TTC549 (cell line): ENCODE measurements around the gene RALGPS2.
"Not testable (repeated sequence)": the region's sequence is repeated elsewhere in the genome, so short reads cannot be mapped to it uniquely, and the experiment has no call there.

Source experiments
- FAIRE-seq: peaks from 2 replicates; lab custom pipeline; 2012; peaks lifted over from hg19 to GRCh38; lab: Jason Lieb, UNC

The RALGPS2 gene

DNA sequence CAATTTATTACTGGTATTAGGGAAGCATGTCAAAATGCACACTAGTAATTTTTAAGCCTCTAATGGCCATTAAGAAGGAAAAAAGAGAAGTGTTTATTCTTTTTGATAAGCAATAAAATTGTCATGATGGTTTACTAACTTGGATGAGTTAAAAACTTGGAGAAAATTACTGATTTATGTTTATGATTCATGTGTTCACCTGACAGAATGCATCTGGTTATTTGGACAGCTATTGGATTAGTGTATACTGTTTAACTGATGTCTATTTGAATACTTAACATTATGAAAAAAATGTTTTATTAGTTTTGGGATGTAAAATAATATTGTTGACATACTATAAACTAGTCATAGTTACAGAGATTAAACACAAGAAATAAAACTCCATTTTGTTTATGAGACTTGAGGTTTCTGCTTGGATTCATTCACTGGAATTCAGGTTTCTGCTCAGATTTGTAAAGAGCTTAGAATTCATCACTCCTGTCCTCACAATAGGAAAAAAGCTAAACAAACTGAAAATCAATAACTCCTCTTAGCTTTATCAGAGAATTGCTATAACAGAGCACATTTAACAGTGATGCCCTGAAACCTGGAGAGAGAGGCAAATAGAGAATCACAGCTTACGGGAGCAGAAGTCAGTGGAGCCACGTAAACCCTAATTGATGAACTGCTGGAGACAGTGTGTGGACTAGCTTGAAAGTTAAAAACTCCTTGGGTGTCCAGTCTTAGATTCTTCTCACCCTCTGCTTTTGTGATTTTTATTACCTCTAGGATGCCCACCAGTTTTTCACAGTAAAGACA, 56.7 kb downstream of the RALGPS2 start:
- FAIRE-seq = peak; percentile 37

DNA sequence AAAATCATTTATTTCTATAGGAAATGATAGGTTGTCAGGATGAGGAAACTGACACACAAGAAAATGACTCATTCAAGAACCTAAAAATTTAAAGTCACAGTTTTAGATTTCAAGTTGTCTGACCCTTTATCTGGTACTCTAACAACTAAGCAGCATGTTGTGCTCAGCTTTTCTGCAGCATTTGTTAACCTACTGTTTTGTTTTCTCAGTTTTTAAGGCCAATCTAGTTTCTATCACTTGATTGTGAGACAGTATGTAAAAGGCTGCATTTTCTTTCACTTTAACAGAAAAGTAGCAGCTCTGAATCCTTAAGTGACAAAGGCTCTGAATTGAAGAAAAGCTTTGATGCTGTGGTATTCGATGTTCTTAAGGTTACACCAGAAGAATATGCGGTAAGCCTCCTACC, 59.1 kb downstream of the RALGPS2 start:
- no peak for FAIRE-seq

DNA sequence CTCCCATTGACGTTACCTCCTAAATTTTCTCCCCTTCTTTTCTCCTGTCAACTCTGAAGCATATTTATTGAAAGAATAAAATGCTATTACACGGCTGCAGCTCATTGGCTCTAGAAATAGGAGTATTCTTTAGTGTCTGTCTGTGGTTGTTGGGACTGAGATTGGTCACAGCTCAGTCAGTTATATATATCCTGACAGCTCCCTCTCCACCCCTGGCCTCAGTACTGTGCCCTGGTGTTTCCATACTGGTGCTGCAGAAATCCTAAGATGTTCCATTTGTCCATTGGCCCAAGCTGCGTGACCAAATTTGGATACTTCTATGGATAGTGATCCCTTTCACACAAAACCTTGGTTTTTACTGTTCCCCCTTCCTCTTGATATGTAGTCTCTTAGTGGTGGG, 67.3 kb downstream of the RALGPS2 start:
- FAIRE-seq = no peak

DNA sequence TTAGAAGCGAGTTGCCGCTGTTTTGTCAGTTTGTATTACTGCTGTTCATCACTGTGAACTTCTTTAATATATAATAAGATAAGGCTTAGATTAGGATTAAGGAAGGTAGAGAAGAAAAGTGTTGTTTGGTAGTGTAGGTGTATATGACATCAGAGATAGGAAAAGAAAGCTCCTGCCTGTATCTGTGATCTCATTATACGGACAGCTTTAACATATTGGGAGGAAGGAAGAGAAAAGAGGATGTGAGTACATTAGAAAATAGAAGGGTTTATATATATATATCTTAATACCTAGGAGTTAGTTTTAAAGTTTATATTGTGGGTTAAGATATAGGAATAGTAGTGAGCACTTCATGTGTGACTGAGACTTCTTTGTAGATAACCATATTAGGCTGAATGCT, 71.0 kb downstream of the RALGPS2 start:
- FAIRE-seq = peak; percentile 5

DNA sequence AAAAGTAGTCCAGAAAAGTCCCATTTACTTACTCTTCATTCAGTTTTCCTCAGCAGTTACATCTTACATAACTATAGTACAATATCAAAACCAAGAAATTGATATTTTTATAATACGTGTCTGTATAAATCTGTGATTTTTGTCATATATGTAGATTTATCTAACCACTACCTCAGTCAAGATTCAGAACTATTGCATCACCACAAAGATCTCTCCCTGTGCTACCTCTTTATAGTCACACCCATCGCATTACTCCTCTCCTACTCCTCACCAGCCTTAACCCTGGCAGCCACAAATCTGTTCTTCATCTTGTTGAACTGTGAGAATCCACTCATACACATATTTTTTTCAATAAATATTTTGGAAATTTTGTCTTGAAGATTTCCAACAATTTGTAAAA, 72.5 kb downstream of the RALGPS2 start:
- no peak for FAIRE-seq

DNA sequence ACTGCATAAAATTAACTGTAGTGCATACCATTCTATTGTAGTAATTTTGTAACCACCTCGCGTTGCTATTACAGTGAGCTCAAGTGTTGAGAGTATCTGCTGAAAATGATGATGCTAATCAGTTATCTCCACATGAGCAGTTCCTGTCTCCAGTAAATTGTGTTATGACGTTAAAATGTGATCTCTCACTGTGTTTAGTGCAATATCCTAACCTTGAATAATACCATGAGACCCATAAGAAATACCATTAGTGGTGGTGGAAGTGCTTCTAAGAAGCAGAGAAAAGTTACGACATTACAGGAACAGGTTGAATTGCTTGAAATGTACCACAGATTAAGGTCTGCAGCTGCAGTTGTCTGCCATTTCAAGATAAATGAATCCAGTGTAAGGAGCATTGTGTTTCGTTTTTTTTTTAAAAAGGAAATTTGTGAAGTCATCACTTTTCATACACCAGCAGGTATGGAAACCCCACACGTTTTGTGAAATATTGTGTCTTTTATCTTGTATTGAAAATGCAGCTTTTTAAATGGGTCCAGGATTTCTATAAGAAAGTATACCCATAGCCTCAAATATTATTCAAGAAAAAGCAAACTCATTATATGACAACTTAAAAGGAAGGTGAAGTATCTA, 73.3 kb downstream of the RALGPS2 start:
- FAIRE-seq = no peak

DNA sequence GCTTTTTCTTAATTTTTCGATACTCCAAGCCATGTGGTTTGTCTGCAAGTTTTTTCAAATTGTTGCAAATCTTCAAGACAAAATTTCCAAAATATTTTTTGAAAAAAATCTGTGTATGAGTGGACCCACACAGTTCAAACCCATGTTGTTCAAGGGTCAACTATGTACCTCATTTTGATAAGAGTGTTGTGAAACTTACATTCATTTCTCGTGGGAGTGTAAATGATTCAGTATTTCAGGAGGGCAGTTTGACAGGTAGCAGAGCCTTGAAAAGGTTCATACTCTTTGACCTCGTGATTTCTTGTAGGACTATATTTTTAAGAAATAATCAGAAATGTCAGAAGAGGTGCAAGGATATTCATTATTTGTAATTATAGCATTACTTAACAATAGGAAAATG, 77.8 kb downstream of the RALGPS2 start:
- no peak for FAIRE-seq

DNA sequence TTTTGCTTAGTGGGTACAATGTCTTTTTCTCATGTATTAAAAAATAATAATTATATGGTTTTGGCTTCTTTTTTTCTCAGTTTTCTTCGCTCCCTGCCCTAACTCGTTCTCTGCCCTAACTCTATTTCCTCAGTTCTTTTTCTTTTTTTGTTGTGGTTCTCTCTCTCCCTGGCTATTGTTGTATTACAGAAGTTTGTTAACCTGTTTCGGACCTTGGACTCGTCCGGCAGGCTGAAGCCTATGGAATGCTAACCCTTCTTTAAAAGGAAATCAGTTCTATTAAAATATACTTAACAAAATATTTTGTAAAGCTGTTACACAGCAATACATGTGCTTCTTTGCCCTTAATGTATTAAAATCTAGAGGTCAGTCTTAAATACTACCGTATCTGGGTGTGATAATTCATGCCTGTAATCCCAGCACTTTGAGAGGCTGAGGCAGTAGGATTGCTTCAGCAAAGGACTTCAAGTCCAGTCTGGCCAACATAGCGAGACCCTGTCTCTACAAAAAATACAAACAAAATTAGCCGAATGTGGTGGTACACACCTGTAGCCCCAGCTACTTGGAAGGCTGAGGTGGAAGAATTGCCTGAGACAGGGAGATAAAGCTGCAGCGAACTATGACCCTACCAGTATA, 81.7 kb downstream of the RALGPS2 start:
- FAIRE-seq = no peak

DNA sequence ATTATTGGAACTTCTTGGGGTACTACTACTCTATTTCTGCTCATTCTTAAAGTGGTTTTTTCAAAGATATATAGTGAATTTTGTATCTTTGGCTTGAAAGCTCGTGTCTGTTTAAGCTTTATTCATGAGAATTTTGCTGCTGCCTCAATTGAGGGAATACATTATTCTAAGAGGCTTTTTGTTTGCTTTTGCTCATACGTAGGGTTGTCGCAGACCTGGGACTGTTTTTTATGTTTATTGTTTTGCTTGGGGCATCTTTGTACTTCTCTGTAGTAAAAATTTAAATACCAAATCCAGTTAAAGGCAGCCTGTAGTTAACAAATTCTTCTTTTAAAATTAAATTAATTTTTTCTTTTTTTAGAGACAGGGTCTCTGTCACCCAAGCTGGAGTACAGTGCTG, 83.5 kb downstream of the RALGPS2 start:
- no peak for FAIRE-seq

DNA sequence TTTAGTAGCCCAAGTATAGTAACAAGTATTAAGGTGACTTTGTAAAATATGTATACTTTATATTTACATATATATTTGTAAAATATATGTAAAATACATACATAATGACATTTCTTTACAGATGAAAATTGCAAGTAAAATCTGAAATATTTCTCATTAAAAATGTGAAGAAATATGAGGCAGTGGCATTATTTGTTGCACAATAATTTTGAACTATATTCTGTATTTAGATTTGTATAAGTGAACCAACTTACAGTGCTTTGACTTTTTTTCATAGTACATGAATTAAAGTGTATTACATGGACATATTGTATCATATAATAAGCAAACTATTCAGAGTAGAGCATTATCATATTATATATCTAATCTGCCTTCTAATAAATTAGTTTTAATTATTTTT, 85.5 kb downstream of the RALGPS2 start:
- FAIRE-seq = no peak

DNA sequence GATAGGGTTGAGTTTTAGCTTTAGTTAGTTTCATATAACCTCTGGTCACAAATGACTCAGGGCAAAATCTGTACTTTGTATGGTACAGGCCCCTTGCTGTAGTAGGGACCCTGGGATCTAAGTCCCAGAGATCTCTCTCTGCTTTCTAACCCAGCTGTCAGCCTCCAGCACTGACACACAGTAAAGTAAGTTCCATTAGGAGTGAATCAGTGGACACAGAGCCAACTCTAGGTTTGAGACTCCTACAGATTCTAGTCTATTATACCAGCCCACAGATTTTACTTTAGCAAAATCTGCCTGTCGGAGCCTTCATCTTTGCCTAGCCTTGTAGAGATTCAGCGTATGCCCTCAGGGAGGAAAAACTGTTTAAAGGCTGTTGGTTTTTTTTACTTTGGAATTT, 93.4 kb downstream of the RALGPS2 start:
- FAIRE-seq = no peak

DNA sequence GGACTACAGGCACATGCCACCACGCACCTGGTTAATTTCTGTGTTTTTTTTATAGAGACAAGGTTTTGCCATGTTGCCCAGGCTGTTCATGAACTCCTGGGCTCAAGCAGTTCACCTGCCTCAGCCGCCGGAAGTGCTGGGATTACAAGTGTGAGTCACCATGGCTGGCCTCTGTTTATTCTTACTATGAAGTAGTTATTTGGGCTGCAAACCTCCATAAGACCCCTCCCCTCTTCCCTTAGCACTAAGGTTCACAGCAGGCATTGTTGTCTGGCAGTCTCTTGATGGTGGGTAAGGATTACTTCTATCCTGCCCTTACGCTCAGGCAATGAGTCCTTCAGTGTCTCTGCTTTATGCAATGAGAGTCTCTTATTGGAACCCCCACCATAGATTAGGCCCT, 94.1 kb downstream of the RALGPS2 start:
- no peak for FAIRE-seq

DNA sequence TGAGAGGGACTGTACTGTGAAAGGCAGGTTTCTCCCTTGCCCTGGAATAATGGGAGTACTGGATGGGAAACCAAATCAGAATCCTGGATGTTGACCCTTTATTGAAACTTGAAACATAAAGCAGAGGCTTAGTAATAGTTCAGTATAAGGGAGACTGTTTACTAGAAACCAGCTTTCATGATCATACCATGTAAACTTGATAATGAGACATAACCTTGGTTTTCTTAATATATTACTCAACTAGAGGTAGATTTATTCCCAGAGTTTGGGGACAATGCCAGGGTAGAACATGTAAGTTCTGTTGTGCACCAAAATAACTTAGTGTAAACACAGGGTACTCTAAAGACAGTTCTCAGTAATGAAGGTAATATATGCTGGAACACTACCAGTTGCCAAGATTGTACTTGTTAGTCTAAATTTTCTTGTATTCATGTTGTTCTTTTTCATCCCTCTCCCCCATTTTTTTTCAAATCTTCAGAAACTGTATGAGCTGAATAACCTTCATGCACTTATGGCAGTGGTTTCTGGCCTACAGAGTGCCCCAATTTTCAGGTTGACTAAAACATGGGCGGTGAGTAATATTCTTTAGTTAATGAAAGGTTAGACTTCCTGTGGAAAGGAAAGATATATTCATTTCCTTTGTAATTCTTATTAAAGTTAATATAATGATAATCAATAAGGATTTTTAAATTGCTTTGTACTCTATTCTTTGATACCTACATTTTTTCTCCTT, 96.3 kb downstream of the RALGPS2 start:
- no peak for FAIRE-seq

DNA sequence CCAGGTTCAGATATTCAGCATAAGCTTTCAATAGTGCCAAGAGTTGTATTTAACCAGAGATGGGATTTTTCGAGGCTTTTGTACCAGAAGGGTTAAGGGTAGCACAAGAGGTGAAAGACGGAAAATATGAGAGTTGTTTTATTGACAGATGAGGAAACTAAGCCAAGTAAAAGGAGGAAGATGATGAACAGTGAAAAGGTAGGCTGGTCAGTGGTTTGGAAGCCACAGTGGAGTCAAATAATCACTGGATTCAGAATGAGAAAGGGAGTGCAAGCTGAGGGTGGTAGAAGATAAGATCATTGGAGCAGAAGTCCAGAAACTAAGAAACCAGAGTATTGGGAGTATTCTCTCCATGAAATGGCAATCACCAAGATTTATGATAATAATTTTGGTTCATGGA, 100.1 kb downstream of the RALGPS2 start:
- no peak for FAIRE-seq

DNA sequence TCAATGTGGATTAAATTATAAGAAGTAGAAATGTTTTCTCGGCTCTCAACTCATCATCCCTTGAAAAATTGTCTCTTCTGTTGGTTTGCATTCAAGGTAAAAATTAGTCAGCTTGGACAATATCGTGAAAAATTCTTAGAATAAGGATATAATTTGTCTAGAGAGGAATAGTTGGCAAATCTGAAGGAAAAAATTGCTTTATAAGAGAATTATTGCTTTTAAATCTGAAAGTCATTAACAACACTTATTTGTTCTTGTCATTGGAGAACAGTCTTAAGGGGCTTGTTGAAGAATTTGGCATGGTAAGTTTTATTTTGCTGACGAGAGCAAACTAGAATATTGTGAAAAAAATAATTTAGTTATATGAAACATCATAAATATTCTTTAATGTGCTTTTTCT, 119.4 kb downstream of the RALGPS2 start:
- FAIRE-seq = no peak

DNA sequence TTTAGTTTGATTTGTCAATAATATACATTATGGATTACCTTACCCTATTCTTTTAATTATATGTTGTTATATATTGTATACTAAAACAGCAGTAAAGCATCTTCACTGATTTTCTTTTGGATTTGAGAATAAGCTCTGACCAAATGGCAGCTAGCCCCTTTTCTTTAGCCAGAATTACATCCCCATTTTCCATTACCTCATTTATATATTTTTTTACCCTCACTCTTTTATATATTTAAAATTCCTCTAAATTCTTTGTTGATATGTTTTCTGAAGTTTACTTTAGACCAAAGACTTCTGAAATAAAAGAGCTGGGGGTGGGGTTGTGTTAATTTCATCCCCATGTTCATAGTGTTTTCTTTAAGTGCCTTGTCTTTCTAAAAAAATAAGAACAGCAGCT, 121.3 kb downstream of the RALGPS2 start:
- no peak for FAIRE-seq

DNA sequence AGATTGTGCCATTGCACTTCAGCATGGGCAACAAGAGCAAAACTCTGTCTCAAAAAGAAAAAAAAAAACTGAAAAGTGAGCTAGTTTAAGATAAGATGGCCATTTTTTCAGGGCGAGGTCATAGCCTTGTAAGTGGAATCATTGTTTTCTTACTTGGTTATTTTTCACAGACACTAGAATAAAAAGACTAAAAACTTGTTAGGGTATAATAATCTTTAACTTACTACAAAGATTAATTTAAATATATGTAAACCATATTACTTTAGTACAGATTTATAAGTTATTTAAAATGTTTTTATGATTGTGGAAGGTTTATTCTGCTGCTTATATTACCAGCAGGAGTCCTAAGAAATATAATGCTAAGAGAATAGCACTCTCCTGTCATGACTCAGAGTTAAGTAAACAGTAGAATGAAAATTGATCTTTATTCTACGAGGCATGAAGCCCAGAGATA, 122.4 kb downstream of the RALGPS2 start:
- FAIRE-seq = peak; percentile 49

DNA sequence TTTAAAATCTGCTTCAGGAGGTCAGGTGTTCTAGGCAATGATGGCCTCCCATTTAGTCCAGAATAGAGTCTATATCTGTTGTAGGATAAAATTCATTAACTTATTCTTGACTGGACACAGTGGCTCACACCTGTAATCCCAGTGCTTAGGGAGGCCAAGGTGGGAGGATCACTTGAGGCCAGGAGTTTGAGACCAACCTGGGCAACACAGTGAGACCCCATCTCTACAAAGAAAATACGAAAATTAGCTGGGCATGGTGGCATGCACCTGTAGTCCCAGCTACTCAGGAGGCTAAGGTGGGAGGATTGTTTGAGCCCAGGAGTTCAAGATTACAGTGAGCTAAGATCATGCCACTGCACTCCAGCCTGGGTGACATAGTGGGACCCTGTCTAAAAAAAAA, 122.9 kb downstream of the RALGPS2 start:
- FAIRE-seq = not testable (repeated sequence)

DNA sequence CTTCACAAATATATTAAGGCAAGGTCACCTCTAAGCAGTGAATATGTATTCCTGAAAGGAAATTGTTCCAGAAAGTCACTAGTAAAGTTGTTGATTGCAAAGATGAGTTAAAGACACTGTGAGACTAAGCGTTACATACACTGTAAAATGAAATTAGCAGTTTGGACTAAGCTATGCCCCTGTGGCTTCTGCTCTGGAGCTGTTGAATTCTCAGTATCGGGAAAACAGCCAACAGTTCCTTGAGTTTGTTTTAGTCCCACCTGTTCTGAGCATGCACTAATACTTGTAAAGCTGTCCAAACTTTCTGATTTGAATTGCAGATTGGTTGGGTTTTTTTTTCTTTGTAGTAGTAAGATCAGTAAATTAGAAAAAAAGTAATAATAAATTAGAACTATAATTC, 124.9 kb downstream of the RALGPS2 start:
- FAIRE-seq = no peak

DNA sequence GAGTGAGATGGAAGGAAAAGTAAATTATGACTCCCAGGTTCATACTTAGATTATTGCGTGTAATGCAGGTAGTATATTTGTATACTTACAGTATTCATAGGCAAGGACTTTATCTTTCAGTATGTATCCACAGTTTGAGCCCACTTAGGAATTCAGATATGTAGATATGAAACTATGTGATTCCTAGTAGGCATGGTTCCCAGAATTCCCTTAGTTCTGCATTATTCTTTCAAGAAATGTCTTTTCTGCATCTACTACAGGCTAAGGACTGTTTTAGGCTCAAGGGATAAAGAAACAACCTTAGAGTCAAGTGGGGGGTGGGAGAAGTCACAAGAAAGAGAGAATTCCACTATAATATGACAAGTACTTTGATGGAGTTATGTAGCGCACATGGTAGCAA, 132.1 kb downstream of the RALGPS2 start:
- FAIRE-seq = no peak

DNA sequence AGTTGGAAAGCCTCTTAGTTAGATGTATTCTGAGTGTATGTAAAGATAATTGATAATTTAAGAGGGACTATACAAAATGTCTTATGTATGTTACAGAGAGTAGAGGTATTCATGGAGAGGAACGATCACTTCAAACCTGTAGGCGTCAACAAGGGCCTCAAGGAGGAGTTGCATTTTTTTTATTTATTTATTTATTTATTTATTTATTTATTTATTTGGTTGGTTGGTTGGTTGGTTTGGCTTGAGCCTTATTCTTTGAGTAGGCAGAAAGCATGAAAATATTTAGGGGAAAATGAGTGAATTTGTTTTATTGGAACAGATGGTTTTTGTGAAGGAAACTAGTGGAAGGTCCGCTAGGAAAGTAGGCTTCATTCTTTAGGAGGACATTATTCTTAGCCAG, 137.4 kb downstream of the RALGPS2 start:
- peak; percentile 65 for FAIRE-seq

DNA sequence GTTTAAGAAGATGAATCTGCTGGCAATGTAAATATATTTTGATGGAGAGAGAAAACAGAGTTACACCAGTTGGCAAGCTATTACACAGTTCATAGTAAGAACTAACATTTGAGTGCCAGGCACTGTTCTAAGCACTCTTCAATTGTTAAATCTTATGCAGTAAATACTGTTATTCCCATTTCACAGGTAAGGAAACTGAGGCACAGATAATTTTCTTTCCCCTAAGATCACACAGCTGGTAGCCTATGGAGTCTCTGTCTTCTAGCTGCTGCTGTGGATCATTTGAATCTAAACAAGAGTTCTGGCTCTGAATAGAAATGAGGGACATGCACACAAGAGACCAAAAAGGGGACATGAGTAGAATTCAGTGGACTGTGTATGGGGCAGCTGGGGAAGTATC, 137.8 kb downstream of the RALGPS2 start:
- no peak for FAIRE-seq

DNA sequence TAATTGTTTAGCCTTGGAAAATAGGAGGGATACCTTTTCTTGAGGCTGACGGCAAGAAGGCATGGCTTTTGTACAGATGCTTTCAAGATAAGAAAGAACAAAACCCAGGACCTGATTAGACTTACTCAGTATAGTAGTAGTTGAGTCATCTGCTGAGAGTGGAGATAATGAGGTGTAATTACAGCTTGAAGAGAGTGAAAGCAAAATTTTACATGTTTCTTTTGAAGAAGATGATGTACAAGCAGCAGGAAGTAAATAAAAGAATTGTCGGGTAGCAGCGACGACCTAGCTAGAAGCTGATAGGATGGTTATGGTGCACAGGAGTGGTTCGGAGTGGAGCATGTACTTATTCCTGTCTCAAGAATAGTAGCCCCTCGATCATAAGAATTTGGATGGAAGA, 139.3 kb downstream of the RALGPS2 start:
- no peak for FAIRE-seq
